Neural progenitor cell (in vitro differentiated cells): ENCODE data around the gene EFNA2. TPM values are rescaled to one million over a fixed set of nuclear protein-coding genes. Genes with fewer than 3 reads are reported as not detected.

Experiments
- DNase-seq: peaks from one replicate; pipeline ENCODE4 v3.0.0-alpha.2; 2016; ENCODE audit warnings: low spot score
- H2AFZ ChIP-seq: fragments of 200-600 bp; sonication (generic); replicated peaks from 2 replicates; pipeline ENCODE4 v1.6.1; 2016; ENCODE audit warnings: antibody characterized with exemption
- H3F3A ChIP-seq: fragments of 200-600 bp; sonication (generic); 2 replicates; pipeline ENCODE4 v1.6.1; 2016; ENCODE audit warnings: antibody characterized with exemption, low read depth
- H3K27ac ChIP-seq: fragments of 200-600 bp; sonication (generic); 2 replicates; pipeline ENCODE4 v1.5.1; 2016; ENCODE audit warnings: mild to moderate bottlenecking
- H3K27me3 ChIP-seq: fragments of 200-600 bp; sonication (generic); 2 replicates; pipeline ENCODE4 v1.6.1; 2016; ENCODE audit warnings: mild to moderate bottlenecking, moderate library complexity
- H3K36me3 ChIP-seq: fragments of 200-600 bp; sonication (generic); 2 replicates; pipeline ENCODE4 v1.5.1; 2016
- H3K4me1 ChIP-seq: fragments of 200-600 bp; sonication (generic); 2 replicates; pipeline ENCODE4 v1.6.1; 2016; ENCODE audit warnings: mixed run types
- H3K4me2 ChIP-seq: fragments of 200-600 bp; sonication (generic); 2 replicates; pipeline ENCODE4 v1.6.1; 2016
- H3K4me3 ChIP-seq: fragments of 200-600 bp; sonication (generic); 2 replicates; pipeline ENCODE4 v1.5.1; 2016
- H3K79me2 ChIP-seq: fragments of 200-600 bp; sonication (generic); 2 replicates; pipeline ENCODE4 v1.6.1; 2016; ENCODE audit warnings: low read depth
- H3K9ac ChIP-seq: fragments of 200-600 bp; sonication (generic); 2 replicates; pipeline ENCODE4 v1.6.1; 2016
- H3K9me3 ChIP-seq: fragments of 200-600 bp; sonication (generic); 2 replicates; pipeline ENCODE4 v1.5.1; 2016; ENCODE audit warnings: low read depth
- H4K20me1 ChIP-seq: fragments of 200-600 bp; sonication (generic); 2 replicates; pipeline ENCODE4 v1.6.1; 2016; ENCODE audit warnings: low read depth
- H3K27ac Mint-ChIP-seq: 3 replicates; pipeline ENCODE4 v1.8.0; 2021; ENCODE audit warnings: mixed read lengths
- H3K27me3 Mint-ChIP-seq: 2 replicates; pipeline ENCODE4 v1.8.0; 2022; ENCODE audit warnings: low read depth, mild to moderate bottlenecking, inconsistent platforms, moderate library complexity, mixed read lengths; ENCODE audit not compliant: insufficient read depth
- H3K36me3 Mint-ChIP-seq: 3 replicates; pipeline ENCODE4 v1.8.0; 2021; ENCODE audit warnings: mixed read lengths
- H3K4me1 Mint-ChIP-seq: 3 replicates; pipeline ENCODE4 v1.8.0; 2021; ENCODE audit warnings: mixed read lengths
- H3K4me3 Mint-ChIP-seq: 3 replicates; pipeline ENCODE4 v1.8.0; 2021; ENCODE audit warnings: mild to moderate bottlenecking, moderate library complexity, mixed read lengths
- H3K9me3 Mint-ChIP-seq: 3 replicates; pipeline ENCODE4 v1.8.0; 2020; ENCODE audit warnings: mixed read lengths
- EZH2 ChIP-seq: fragments of 200-600 bp; sonication (generic); IDR thresholded peaks from 2 replicates; pipeline ENCODE4 v1.6.1; 2017; ENCODE audit warnings: antibody characterized with exemption, mild to moderate bottlenecking, moderate library complexity
- EZH2phosphoT487 ChIP-seq: fragments of 200-600 bp; sonication (generic); IDR thresholded peaks from 2 replicates; pipeline ENCODE4 v1.6.1; 2017; ENCODE audit warnings: antibody characterized with exemption
- total RNA-seq: library from RNA; depleted of rRNA; stranded (reverse); fragments of >200 nt; gene quantifications from 2 replicates; pipeline ENCODE4 v1.2.3, GENCODE V29; 2015; ENCODE audit warnings: low replicate concordance
- TF ChIP-seq, protein P1 (sequence below): fragments of 200-600 bp; sonication (generic); IDR thresholded peaks from 2 replicates; pipeline ENCODE4 v1.5.1; 2017; ENCODE audit warnings: antibody characterized with exemption, mild to moderate bottlenecking

The EFNA2 gene
- total RNA-seq, 1 donor from 2014 or later: 13.2 TPM

DNA sequence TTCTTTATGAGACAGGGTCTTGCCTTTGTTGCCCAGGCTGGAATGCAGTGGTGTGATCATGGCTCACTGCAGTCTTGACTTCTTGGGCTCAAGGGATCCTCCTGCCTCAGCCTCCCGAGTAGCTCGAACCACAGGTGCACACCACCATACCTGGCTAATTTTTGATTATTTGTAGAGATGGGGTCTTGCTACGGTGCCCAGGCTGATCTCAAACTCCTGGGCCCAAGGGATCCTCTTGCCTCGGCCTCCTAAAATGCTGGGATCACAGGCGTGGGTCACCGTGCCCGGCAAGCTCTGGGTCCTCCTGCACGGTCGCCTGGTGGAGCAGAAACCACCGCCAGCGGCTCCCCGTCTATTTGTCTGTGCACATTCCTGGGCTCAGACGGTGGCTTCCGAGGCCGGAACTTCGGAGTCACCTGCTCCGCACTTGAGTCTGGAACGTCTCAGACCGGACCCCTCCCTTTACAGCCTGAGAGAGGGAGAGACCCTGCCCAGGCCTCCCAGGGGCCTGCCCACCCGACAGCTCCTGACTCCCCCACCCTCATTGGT lies 22.2 kb downstream of the EFNA2 start:
- no peak overlapping the region for H2AFZ ChIP-seq
- Mint-ChIP-seq H3K9me3 (no peaks in the 10 kb centered on the region), H3K4me1 (peaks cover 12% of the 10 kb centered on the region), H3K36me3 (no peaks in the 10 kb centered on the region), H3K27me3 (peaks cover 11% of the 10 kb centered on the region), H3K4me3 (no peak overlapping the region), H3K27ac (no peak overlapping the region)
- no peak overlapping the region for H3K4me3 ChIP-seq
- no peak overlapping the region for H3K9ac ChIP-seq
- peaks cover 26% of the 10 kb centered on the region for H3K4me1 ChIP-seq
- peaks cover 28% of the 10 kb centered on the region for H3F3A ChIP-seq
- H3K36me3 ChIP-seq: no peaks in the 10 kb centered on the region
- no peaks in the 10 kb centered on the region for H4K20me1 ChIP-seq
- no peaks in the 10 kb centered on the region for H3K9me3 ChIP-seq
- no peaks in the 10 kb centered on the region for H3K79me2 ChIP-seq
- no peak overlapping the region for H3K27ac ChIP-seq
- H3K4me2 ChIP-seq: no peak overlapping the region
- no peak for TF ChIP-seq EZH2
- no peak for DNase-seq
- no peaks in the 10 kb centered on the region for H3K27me3 ChIP-seq

DNA sequence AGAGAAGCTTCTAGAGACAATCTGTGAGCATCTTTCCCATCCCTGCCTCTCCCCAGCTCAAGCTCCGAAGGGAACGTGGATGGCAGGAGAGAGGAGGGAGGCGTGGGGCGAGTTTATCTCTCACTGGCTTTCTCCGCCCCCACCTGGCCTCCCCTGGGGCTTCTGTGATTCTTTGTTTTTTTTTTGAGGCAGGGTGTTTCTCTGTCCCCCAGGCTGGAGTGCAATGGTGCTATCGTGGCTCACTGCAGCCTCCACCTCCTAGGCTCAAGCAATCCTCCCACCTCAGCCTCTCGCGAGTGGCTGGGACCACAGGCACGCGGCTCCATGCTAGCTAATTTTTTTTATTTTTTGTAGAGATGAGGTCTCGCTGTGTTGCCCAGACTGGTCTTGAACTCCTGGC lies 23.0 kb downstream of the EFNA2 start:
- no peak for TF ChIP-seq EZH2phosphoT487
- TF ChIP-seq EZH2: no peak
- TF ChIP-seq, protein P1, sequence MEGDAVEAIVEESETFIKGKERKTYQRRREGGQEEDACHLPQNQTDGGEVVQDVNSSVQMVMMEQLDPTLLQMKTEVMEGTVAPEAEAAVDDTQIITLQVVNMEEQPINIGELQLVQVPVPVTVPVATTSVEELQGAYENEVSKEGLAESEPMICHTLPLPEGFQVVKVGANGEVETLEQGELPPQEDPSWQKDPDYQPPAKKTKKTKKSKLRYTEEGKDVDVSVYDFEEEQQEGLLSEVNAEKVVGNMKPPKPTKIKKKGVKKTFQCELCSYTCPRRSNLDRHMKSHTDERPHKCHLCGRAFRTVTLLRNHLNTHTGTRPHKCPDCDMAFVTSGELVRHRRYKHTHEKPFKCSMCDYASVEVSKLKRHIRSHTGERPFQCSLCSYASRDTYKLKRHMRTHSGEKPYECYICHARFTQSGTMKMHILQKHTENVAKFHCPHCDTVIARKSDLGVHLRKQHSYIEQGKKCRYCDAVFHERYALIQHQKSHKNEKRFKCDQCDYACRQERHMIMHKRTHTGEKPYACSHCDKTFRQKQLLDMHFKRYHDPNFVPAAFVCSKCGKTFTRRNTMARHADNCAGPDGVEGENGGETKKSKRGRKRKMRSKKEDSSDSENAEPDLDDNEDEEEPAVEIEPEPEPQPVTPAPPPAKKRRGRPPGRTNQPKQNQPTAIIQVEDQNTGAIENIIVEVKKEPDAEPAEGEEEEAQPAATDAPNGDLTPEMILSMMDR: no peak
- no peaks in the 10 kb centered on the region for H3K9me3 ChIP-seq
- H3K27ac ChIP-seq: no peak overlapping the region
- H3K79me2 ChIP-seq: no peaks in the 10 kb centered on the region
- peaks cover 28% of the 10 kb centered on the region for H3F3A ChIP-seq
- H3K4me1 ChIP-seq: peaks cover 27% of the 10 kb centered on the region
- no peak overlapping the region for H3K9ac ChIP-seq
- no peaks in the 10 kb centered on the region for H3K27me3 ChIP-seq
- Mint-ChIP-seq H3K9me3 (no peaks in the 10 kb centered on the region), H3K36me3 (no peaks in the 10 kb centered on the region), H3K27ac (no peak overlapping the region), H3K4me1 (peaks cover 13% of the 10 kb centered on the region), H3K4me3 (no peak overlapping the region), H3K27me3 (peaks cover 11% of the 10 kb centered on the region)
- H4K20me1 ChIP-seq: no peaks in the 10 kb centered on the region
- no peak overlapping the region for H3K4me2 ChIP-seq
- H3K36me3 ChIP-seq: no peaks in the 10 kb centered on the region
- DNase-seq: no peak
- no peak overlapping the region for H3K4me3 ChIP-seq
- no peak overlapping the region for H2AFZ ChIP-seq

DNA sequence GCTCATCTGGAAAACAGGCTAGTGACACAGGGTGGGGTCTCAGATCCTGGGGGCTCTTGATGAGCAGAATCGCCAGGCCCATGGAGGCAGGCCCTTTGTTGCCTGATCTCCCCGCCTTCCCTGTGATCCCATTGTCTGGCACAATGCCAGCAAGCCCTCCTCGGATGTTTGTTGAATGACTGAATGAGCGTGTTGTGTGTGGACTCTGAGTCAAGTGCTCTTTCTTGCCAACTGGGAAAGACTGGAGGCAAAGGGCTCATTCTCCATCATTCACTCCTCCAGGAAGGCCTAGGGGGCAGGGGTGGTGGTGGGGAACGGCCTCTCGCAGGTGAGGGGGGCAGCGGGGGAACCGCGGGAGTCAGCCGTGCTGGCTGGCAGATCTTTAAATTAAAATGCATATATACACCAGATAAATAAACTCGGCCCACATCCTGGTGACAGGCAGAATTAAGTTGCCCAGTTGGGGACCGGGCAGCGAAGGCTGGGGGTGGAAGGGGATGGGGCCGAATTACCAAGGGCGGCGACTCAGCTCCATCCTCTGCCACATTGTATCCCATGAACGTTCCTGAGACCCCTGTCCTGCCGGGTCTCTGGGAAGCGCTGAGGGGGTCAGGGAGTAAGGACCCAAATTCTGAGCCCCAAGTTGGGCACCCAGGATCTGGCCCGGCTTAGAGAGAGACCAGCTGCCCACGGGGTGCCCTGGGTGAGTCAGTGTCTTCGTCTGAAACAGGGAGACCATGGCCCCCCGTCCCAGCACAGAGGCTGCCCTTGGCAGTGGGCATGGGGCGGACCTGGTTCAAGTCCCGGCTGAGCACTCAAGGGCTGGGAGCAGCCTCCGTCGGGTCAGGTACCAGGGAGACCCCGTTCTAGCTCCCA lies 24.5 kb downstream of the EFNA2 start:
- H3K4me3 ChIP-seq: no peak overlapping the region
- H3K27ac Mint-ChIP-seq: no peak overlapping the region
- H2AFZ ChIP-seq: no peak overlapping the region
- H3K36me3 ChIP-seq: no peaks in the 10 kb centered on the region
- H3K4me3 Mint-ChIP-seq: no peak overlapping the region
- no peaks in the 10 kb centered on the region for H4K20me1 ChIP-seq
- peaks cover 14% of the 10 kb centered on the region for H3K27me3 Mint-ChIP-seq
- H3K9me3 Mint-ChIP-seq: no peaks in the 10 kb centered on the region
- no peak overlapping the region for H3K27ac ChIP-seq
- no peaks in the 10 kb centered on the region for H3K9me3 ChIP-seq
- peaks cover 25% of the 10 kb centered on the region for H3K4me1 ChIP-seq
- no peaks in the 10 kb centered on the region for H3K79me2 ChIP-seq
- H3F3A ChIP-seq: peaks cover 30% of the 10 kb centered on the region
- TF ChIP-seq, protein P1: no peak
- TF ChIP-seq EZH2 (no peak), EZH2phosphoT487 (no peak)
- H3K4me2 ChIP-seq: peak overlapping the region; percentile 62
- no peaks in the 10 kb centered on the region for H3K36me3 Mint-ChIP-seq
- peaks cover 5% of the 10 kb centered on the region for H3K27me3 ChIP-seq
- no peak for DNase-seq
- H3K9ac ChIP-seq: no peak overlapping the region
- peaks cover 14% of the 10 kb centered on the region for H3K4me1 Mint-ChIP-seq

DNA sequence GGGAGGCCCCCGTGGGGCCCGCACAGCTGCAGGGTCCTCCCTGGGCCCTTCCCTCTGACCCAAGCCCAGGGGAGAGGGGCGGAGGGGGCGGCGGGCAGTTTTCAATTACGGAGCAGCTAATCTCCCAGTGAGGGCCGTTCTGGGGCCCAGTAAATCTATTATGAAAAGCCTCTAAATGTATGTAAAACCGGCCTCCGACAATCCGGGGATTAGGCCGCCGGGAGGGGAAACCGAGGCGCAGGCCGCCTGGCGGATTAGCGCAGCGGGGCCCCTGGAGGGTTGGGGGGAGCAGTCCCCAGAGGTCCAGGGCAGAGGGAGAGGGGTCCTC lies 25.1 kb downstream of the EFNA2 start:
- TF ChIP-seq, protein P1: no peak
- TF ChIP-seq EZH2phosphoT487 (no peak), EZH2 (no peak)
- Histone ChIP-seq H2AFZ (no peak overlapping the region), H3K9ac (no peak overlapping the region), H3K79me2 (no peaks in the 10 kb centered on the region), H4K20me1 (no peaks in the 10 kb centered on the region), H3K9me3 (no peaks in the 10 kb centered on the region), H3K4me3 (no peak overlapping the region), H3K27ac (no peak overlapping the region), H3K4me2 (peak overlapping the region; percentile 62), H3K36me3 (no peaks in the 10 kb centered on the region), H3F3A (peaks cover 30% of the 10 kb centered on the region), H3K27me3 (peaks cover 11% of the 10 kb centered on the region), H3K4me1 (peaks cover 25% of the 10 kb centered on the region)
- Mint-ChIP-seq H3K36me3 (no peaks in the 10 kb centered on the region), H3K4me3 (no peak overlapping the region), H3K4me1 (peaks cover 14% of the 10 kb centered on the region), H3K27me3 (peaks cover 16% of the 10 kb centered on the region), H3K27ac (no peak overlapping the region), H3K9me3 (no peaks in the 10 kb centered on the region)
- DNase-seq: peak; percentile 69
